K562 (cell line): Measurements from ENCODE around the gene NRARP. TPM values are rescaled to one million over a fixed set of nuclear protein-coding genes. Genes with fewer than 3 reads are reported as not detected.

ENCODE experiments used
- COPS2 ChIP-seq: fragments of 450-650 bp; conservative IDR thresholded peaks from 2 replicates; pipeline ENCODE4 v1.6.1; 2016; ENCODE audit warnings: mild to moderate bottlenecking, moderate library complexity
- DEAF1 ChIP-seq: fragments of 450-650 bp; formaldehyde crosslinking; IDR thresholded peaks from 2 replicates; pipeline ENCODE4 v1.4.0; 2020; ENCODE audit warnings: mild to moderate bottlenecking, moderate library complexity
- FOXP1 ChIP-seq: sonication (generic); formaldehyde crosslinking; IDR thresholded peaks from 2 replicates; pipeline ENCODE4 v1.8.0; 2022; ENCODE audit warnings: mild to moderate bottlenecking, missing genetic modification reagents
- KDM1A ChIP-seq, 2 experiments: fragments of 450-650 bp; IDR thresholded peaks; 2 replicates each; pipeline ENCODE4 v1.6.1; 2016; ENCODE audit warnings: mild to moderate bottlenecking in 2 of 2
- LARP7 ChIP-seq: fragments of 450-650 bp; IDR thresholded peaks from 2 replicates; pipeline ENCODE4 v1.6.1; 2016
- MLX ChIP-seq, 2 experiments: fragments of 450-650 bp in 1 of 2; sonication (generic) in 1 of 2; formaldehyde crosslinking; conservative IDR thresholded peaks; 2 replicates each; pipeline versions ENCODE4 v1.4.0 to v1.8.1; 2020 to 2022; ENCODE audit warnings: mild to moderate bottlenecking in 1 of 2, missing genetic modification reagents in 1 of 2
- NBN ChIP-seq: fragments of 450-650 bp; IDR thresholded peaks from 2 replicates; pipeline ENCODE4 v1.6.1; 2016; ENCODE audit warnings: low read depth, mild to moderate bottlenecking
- POLR2G ChIP-seq: fragments of 200-400 bp; formaldehyde crosslinking; IDR thresholded peaks from 2 replicates; pipeline ENCODE4 v1.6.1; 2017; ENCODE audit warnings: low read depth, mild to moderate bottlenecking, antibody characterized with exemption, low read length, moderate library complexity
- SMARCA5 ChIP-seq: fragments of 450-650 bp; IDR thresholded peaks from 2 replicates; pipeline ENCODE4 v1.6.1; 2016
- U2AF1 ChIP-seq: fragments of 200-400 bp; formaldehyde crosslinking; optimal IDR thresholded peaks from 2 replicates; pipeline ENCODE3; 2017; ENCODE audit warnings: mild to moderate bottlenecking, low read depth, low read length, moderate library complexity
- ZBTB43 ChIP-seq: sonication (generic); formaldehyde crosslinking; IDR thresholded peaks from 2 replicates; pipeline ENCODE4 v1.8.0; 2023; ENCODE audit warnings: mild to moderate bottlenecking, missing genetic modification reagents
- ZFP36 ChIP-seq: fragments of 150-350 bp; IDR thresholded peaks from 2 replicates; pipeline ENCODE4 v1.6.1; 2018; ENCODE audit warnings: low read length, low read depth; ENCODE audit not compliant: partially characterized antibody
- ZNF318 ChIP-seq, 2 experiments: fragments of 450-650 bp; IDR thresholded peaks; 2 replicates each; pipeline ENCODE4 v1.6.1; 2016; ENCODE audit warnings: mild to moderate bottlenecking in 2 of 2, borderline replicate concordance in 1 of 2, low read depth in 1 of 2, moderate library complexity in 1 of 2
- polyA plus RNA-seq, 8 experiments: library from polyadenylated mRNA; depleted of rRNA in 4 of 8; stranded (reverse) in 5 of 8; unstranded in 3 of 8; fragments of >200 nt; fragmentation: Nextera tagmentation in 2 of 8; fragmentation: Illumina TruSeq in 1 of 8; extraction: Ambion mirVana in 2 of 8; extraction: Trizol in 1 of 8; gene quantifications; 2 replicates each; pipeline versions ENCODE4 v1.2.1 to v1.2.3, GENCODE V29; 2011 to 2014; ENCODE audit warnings: inconsistent platforms in 1 of 8, missing spikeins in 1 of 8
- total RNA-seq, 7 experiments: library from RNA; depleted of rRNA in 6 of 7; stranded (reverse); fragments of >200 nt in 6 of 7; fragmentation: Illumina TruSeq in 2 of 7; extraction: Trizol in 2 of 7; gene quantifications; 2 replicates each; pipeline versions ENCODE4 v1.2.1 to v1.2.3, GENCODE V29; 2011 to 2021; ENCODE audit warnings: low replicate concordance in 1 of 7

Gene NRARP
- total and polyA plus RNA-seq, 9 of the 15 experiments (the other 6 are each of a cell fraction or from before 2014, with no cell fraction given), result 2.0 to 24.5 (median 7.2) TPM; not detected in 2

GRCh38 chr9:137296670-137297664 is 5.1 kb downstream of the NRARP start (continued):
- TF ChIP-seq ZBTB43, result no peak
- no peak for TF ChIP-seq DEAF1 (CRISPR knock-in tag)
- peak in 1 of 2 experiments; percentile 51; a peak in 1 of 4 replicates for TF ChIP-seq KDM1A (IDR thresholded peaks at IDR 0.05)
- TF ChIP-seq POLR2G, result peak; percentile 33; the same call in 1 of the 2 replicates
- no peak for TF ChIP-seq COPS2
- peak; percentile 33 for TF ChIP-seq ZFP36
- no peak for TF ChIP-seq LARP7
- no peak for TF ChIP-seq ZNF318 (IDR thresholded peaks at IDR 0.05; ENCODE audit: borderline replicate concordance in 1 of 2, low read depth in 1 of 2)
- TF ChIP-seq NBN, result no peak
- no peak for TF ChIP-seq FOXP1 (CRISPR knock-in tag)
- 0 out of 2 replicates have a peak, but pooled peaks have one; percentile 48 for TF ChIP-seq SMARCA5
- TF ChIP-seq U2AF1, result no peak
- TF ChIP-seq MLX (CRISPR knock-in tag; conservative IDR thresholded peaks at IDR 0.05), result no peak
